Measurements from ENCODE around the gene ABTB1. TPM values are rescaled to one million over a fixed set of nuclear protein-coding genes. Genes with fewer than 3 reads are reported as not detected.

Gene ABTB1
- total RNA-seq, 1 experiment from 2014 or later, result 6.9 TPM

GRCh38 chr3:127730171-127730570 lies 57.4 kb downstream of the ABTB1 start:
- Histone ChIP-seq H3K9me3 (ENCODE audit: control insufficient read depth, insufficient read depth, low read depth, low read length) (no peaks in the 10 kb centered on the region), H3K4me3 (ENCODE audit: low read depth in 2 of 2, low read length in 2 of 2) (no peak overlapping the region), H3K4me1 (ENCODE audit: control insufficient read depth, insufficient read depth, low read length) (no peaks in the 10 kb centered on the region), H3K36me3 (ENCODE audit: control insufficient read depth, insufficient read depth, low read length) (no peaks in the 10 kb centered on the region), H3K27ac (ENCODE audit: low read length) (no peak overlapping the region), H3K27me3 (ENCODE audit: control insufficient read depth, insufficient read depth, low read length) (no peaks in the 10 kb centered on the region; the same call in 1 of the 2 replicates)
- in situ Hi-C loops (cut with HindIII; ENCODE audit: low pct_unique_long_range_greater_than_20kb, low sequenced_read_pairs), result no loop called here
- POLR2A ChIA-PET, result no interaction called here
- TF ChIP-seq REST (IDR thresholded peaks at IDR 0.05; ENCODE audit: insufficient read depth in 1 of 2, low read depth in 2 of 2, low read length in 1 of 2) (no peak), TCF7L2 (IDR thresholded peaks at IDR 0.05; ENCODE audit: low read depth, low read length) (no peak), POLR2AphosphoS5 (IDR thresholded peaks at IDR 0.05; ENCODE audit: low read depth, low read length) (no peak), SIN3A (IDR thresholded peaks at IDR 0.05; ENCODE audit: borderline replicate concordance, insufficient read depth, low read depth, low read length) (no peak), CTCF (IDR thresholded peaks at IDR 0.05) (no peak)
- intact Hi-C loops (cut with micrococcal nuclease; ENCODE audit: unreplicated experiment), result no loop called here
- ATAC-seq (no peak), DNase-seq (ENCODE audit: low read depth, low spot score) (no peak)
- BruUV-seq (replicated peaks), result no TSS peak
- CTCF ChIA-PET, result no interaction called here

Other genes with a start within 250 kb of the ABTB1 start
- 42.6 TPM for gene TPRA1, start 82.2 kb upstream of the ABTB1 start, total RNA-seq (2021; ENCODE audit: unreplicated experiment)
- gene MCM2, start 74.5 kb upstream of the ABTB1 start, total RNA-seq (2021; ENCODE audit: unreplicated experiment), result 132 TPM
- 15.3 TPM for gene PODXL2, start 43.8 kb upstream of the ABTB1 start, total RNA-seq (2021; ENCODE audit: unreplicated experiment)
- 2.1 TPM for gene MGLL, start 149.6 kb downstream of the ABTB1 start, total RNA-seq (2021; ENCODE audit: unreplicated experiment)
- gene KBTBD12, start 242.3 kb downstream of the ABTB1 start, total RNA-seq (2021; ENCODE audit: unreplicated experiment), result 0.28 TPM

Measured in Panc1 (cell line).